Lower leg skin (tissue), 3 donors: ENCODE measurements around the gene ADAMTSL1.

ENCODE experiments used
- CTCF ChIP-seq, 3 donors: fragments of 450-650 bp; IDR thresholded peaks; one replicate each; pipeline ENCODE4 v1.5.1; 2016; ENCODE audit warnings: antibody characterized with exemption in 3 of 3, mild to moderate bottlenecking in 3 of 3, moderate library complexity in 2 of 3
- POLR2A ChIP-seq, 2 donors: fragments of 450-650 bp; IDR thresholded peaks; one replicate each; pipeline ENCODE4 v1.6.1; 2016 to 2017; ENCODE audit warnings: antibody characterized with exemption in 2 of 2, mild to moderate bottlenecking in 1 of 2, moderate library complexity in 1 of 2

GRCh38 chr9:18438300-18438925 lies 35.5 kb upstream of the ADAMTSL1 start:
- TF ChIP-seq CTCF (IDR thresholded peaks at IDR 0.05) (no peak), POLR2A (IDR thresholded peaks at IDR 0.05) (no peak)
